ENCODE data around the gene LCN15. TPM values are rescaled to one million over a fixed set of nuclear protein-coding genes. Genes with fewer than 3 reads are reported as not detected.

The LCN15 gene

GRCh38 chr9:136710543-136710942 is 53.8 kb downstream of the LCN15 start:
- H2BK5ac ChIP-seq (ENCODE audit: low read length): no peak overlapping the region
- H3K4me3 ChIP-seq (ENCODE audit: low read length in 2 of 2): no peak overlapping the region
- no peak for DNase-seq (ENCODE audit: low spot score)
- no peak overlapping the region for H2AFZ ChIP-seq (ENCODE audit: low read length)
- no peak overlapping the region for H2BK120ac ChIP-seq (ENCODE audit: low read depth, low read length)
- H3K4me1 ChIP-seq (ENCODE audit: control insufficient read depth in 2 of 2, insufficient read depth in 1 of 2, low read depth in 1 of 2, low read length in 2 of 2): peaks cover 8 to 23% of the 10 kb centered on the region in 2 donors
- no peak overlapping the region for H3K4me2 ChIP-seq (ENCODE audit: insufficient read depth, low read length, poor library complexity, severe bottlenecking)
- H3K14ac ChIP-seq (ENCODE audit: low read length): no peak overlapping the region
- peaks cover 0 to 39% (median 7%) of the 10 kb centered on the region in 3 experiments for H3K27me3 ChIP-seq (ENCODE audit: control insufficient read depth in 3 of 3, insufficient read depth in 3 of 3, low read depth in 1 of 3, low read length in 3 of 3)
- H3K4ac ChIP-seq (ENCODE audit: low read length): no peak overlapping the region
- H3K79me1 ChIP-seq (ENCODE audit: low read depth, low read length): peaks cover 17% of the 10 kb centered on the region
- no peak overlapping the region for H3K18ac ChIP-seq (ENCODE audit: low read length)
- H3K9ac ChIP-seq (ENCODE audit: low read depth, low read length, poor library complexity): no peak overlapping the region
- no peak overlapping the region for H2BK12ac ChIP-seq (ENCODE audit: low read length)
- no peak overlapping the region for H3K23ac ChIP-seq (ENCODE audit: low read depth, low read length, poor library complexity)
- no peak overlapping the region for H4K91ac ChIP-seq (ENCODE audit: low read depth, low read length, poor library complexity)
- H3K27ac ChIP-seq (replicated peaks; ENCODE audit: low read length): no peak overlapping the region
- no peak overlapping the region for H2AK5ac ChIP-seq (ENCODE audit: low read depth, low read length)
- no peak overlapping the region for H2BK15ac ChIP-seq (ENCODE audit: low read length)
- peaks cover 0 to under 1% of the 10 kb centered on the region in 2 donors for H3K36me3 ChIP-seq (replicated peaks in 1 of 2; ENCODE audit: control insufficient read depth in 2 of 2, insufficient read depth in 2 of 2, low read length in 2 of 2)
- H3K9me3 ChIP-seq (replicated peaks in 1 of 2; ENCODE audit: control insufficient read depth in 2 of 2, insufficient read depth in 1 of 2, low read depth in 1 of 2, low read length in 2 of 2): no peaks in the 10 kb centered on the region
- no CpG with 5 or more reads among the region's 7 CpGs for WGBS, 2 donors (ENCODE audit: extremely low coverage in 2 of 2, insufficient read length in 2 of 2, insufficient replicate concordance in 1 of 2)
- no peak overlapping the region for H4K8ac ChIP-seq (ENCODE audit: low read depth, low read length)

Small RNAs within 50 kb of the gene (small RNA-seq; reads per million reads assigned to genes)
- gene AL355987.2 (ENCODE audit: insufficient read depth) (not detected), gene ATP6V1G1P3 (ENCODE audit: insufficient read depth) (not detected), gene MIR6722 (ENCODE audit: insufficient read depth) (not detected)

All from neuronal stem cell (in vitro differentiated cells).